HEK293 (cell line): ENCODE results near the gene SLC38A1.

Experiments
- BCL11A ChIP-seq: fragments of 450-650 bp; formaldehyde crosslinking; IDR thresholded peaks from 2 replicates; pipeline ENCODE4 v1.5.1; 2016; ENCODE audit warnings: low read depth, missing biosample characterization, missing genetic modification characterization
- CTCF ChIP-seq: fragments of 450-650 bp; formaldehyde crosslinking; IDR thresholded peaks from 2 replicates; pipeline ENCODE4 v1.5.1; 2016; ENCODE audit warnings: missing biosample characterization, missing genetic modification characterization
- ZFP41 ChIP-seq: fragments of 450-650 bp; formaldehyde crosslinking; IDR thresholded peaks from 2 replicates; pipeline ENCODE4 v1.5.1; 2016; ENCODE audit warnings: missing biosample characterization, missing genetic modification characterization, borderline replicate concordance
- ZNF16 ChIP-seq: fragments of 450-650 bp; formaldehyde crosslinking; IDR thresholded peaks from 2 replicates; pipeline ENCODE4 v1.5.1; 2016; ENCODE audit warnings: low read depth, missing biosample characterization, missing genetic modification characterization
- ZNF37A ChIP-seq: fragments of 450-650 bp; IDR thresholded peaks from 2 replicates; pipeline ENCODE4 v1.5.1; 2018; ENCODE audit warnings: missing biosample characterization, missing genetic modification characterization
- ZNF423 ChIP-seq: fragments of 450-650 bp; formaldehyde crosslinking; IDR thresholded peaks from 2 replicates; pipeline ENCODE4 v1.5.1; 2016; ENCODE audit warnings: missing biosample characterization, missing genetic modification characterization
- ZNF48 ChIP-seq: fragments of 450-650 bp; formaldehyde crosslinking; IDR thresholded peaks from 2 replicates; pipeline ENCODE4 v1.5.1; 2016; ENCODE audit warnings: missing biosample characterization, missing genetic modification characterization

- TF ChIP-seq CTCF (no peak), ZNF423 (tag by site-specific recombination) (no peak), ZFP41 (tag by site-specific recombination) (no peak), BCL11A (no peak), ZNF16 (tag by site-specific recombination) (no peak), ZNF48 (tag by site-specific recombination) (no peak), ZNF37A (no peak)
These were observed 115.5 kb downstream of the SLC38A1 start for GRCh38 chr12:46153268-46153872.
